Tibial nerve (tissue), 3 donors: ENCODE results near the gene GSTT4.

Experiments used
- CTCF ChIP-seq, 5 experiments: fragments of 200-600 bp in 3 of 5; fragments of 450-650 bp in 2 of 5; sonication (generic) in 3 of 5; IDR thresholded peaks; one replicate each; pipeline ENCODE4 v1.5.1; 2016 to 2019; ENCODE audit warnings: antibody characterized with exemption in 5 of 5, mild to moderate bottlenecking in 3 of 5, moderate library complexity in 2 of 5
- POLR2A ChIP-seq, 2 donors: fragments of 450-650 bp; IDR thresholded peaks; one replicate each; pipeline ENCODE4 v1.6.1; 2017; ENCODE audit warnings: antibody characterized with exemption in 2 of 2, mild to moderate bottlenecking in 2 of 2, moderate library complexity in 2 of 2

GRCh38 chr22:24051028-24051427, 45.8 kb upstream of the GSTT4 start:
- TF ChIP-seq CTCF (IDR thresholded peaks at IDR 0.05) (no peak), POLR2A (IDR thresholded peaks at IDR 0.05) (no peak)
